ENCODE data around the gene TRPM3. TPM values are rescaled to one million over a fixed set of nuclear protein-coding genes. Genes with fewer than 3 reads are reported as not detected.

Gene TRPM3
- total and polyA plus RNA-seq, 9 of the 15 experiments (the other 6 are each of a cell fraction or from before 2014, with no cell fraction given) = 0.04 TPM; not detected in 8

GRCh38 chr9:70962761-70963440 lies 158.5 kb downstream of the TRPM3 start:
- no peak for DNase-seq (ENCODE audit: extremely low read depth in 1 of 4, low spot score in 3 of 4)
- Histone ChIP-seq H2AFZ (ENCODE audit: low read depth, low read length) (no peak overlapping the region), H3K9me1 (ENCODE audit: control insufficient read depth, insufficient read depth, low read length) (no peaks in the 10 kb centered on the region), H4K20me1 (replicated peaks; ENCODE audit: control insufficient read depth, insufficient read depth, low read length) (no peaks in the 10 kb centered on the region), H3K27me3 (ENCODE audit: control insufficient read depth in 2 of 2, insufficient read depth in 2 of 2, low read length in 2 of 2) (no peaks in the 10 kb centered on the region), H3K79me2 (ENCODE audit: control insufficient read depth, insufficient read depth, low read length) (no peaks in the 10 kb centered on the region), H3K9ac (ENCODE audit: insufficient read depth in 1 of 2, low read depth in 2 of 2, low read length in 2 of 2) (no peak overlapping the region), H3K4me2 (ENCODE audit: insufficient read depth, low read length) (no peak overlapping the region), H3K4me1 (replicated peaks in 1 of 2; ENCODE audit: control insufficient read depth in 2 of 2, insufficient read depth in 2 of 2, low read length in 2 of 2) (no peaks in the 10 kb centered on the region), H3K4me3 (no peak overlapping the region), H3K36me3 (ENCODE audit: control insufficient read depth, insufficient read depth, low read length) (no peaks in the 10 kb centered on the region), H3K9me3 (replicated peaks; ENCODE audit: control insufficient read depth, insufficient read depth, low read depth, low read length) (no peaks in the 10 kb centered on the region), H3K27ac (ENCODE audit: extremely low read depth, low read depth, low read length) (no peak overlapping the region)
- 0% methylated on average over 4 of the region's 4 CpGs for WGBS (ENCODE audit: insufficient coverage, low coverage, missing lambda C conversion rate)
- no peak for TF ChIP-seq KLF1 (tag; IDR thresholded peaks at IDR 0.05)
- no peak for TF ChIP-seq ZNF324 (CRISPR knock-in tag; IDR thresholded peaks at IDR 0.05)
- no peak for TF ChIP-seq ZNF165 (CRISPR knock-in tag; IDR thresholded peaks at IDR 0.05; ENCODE audit: borderline replicate concordance)
- no peak for TF ChIP-seq RBM15 (IDR thresholded peaks at IDR 0.05; ENCODE audit: insufficient read depth, low read length)
- no peak for TF ChIP-seq ZBTB49 (CRISPR knock-in tag; IDR thresholded peaks at IDR 0.05; ENCODE audit: borderline replicate concordance)
- TF ChIP-seq ZBTB26 (CRISPR knock-in tag; IDR thresholded peaks at IDR 0.05) = no peak
- no peak for TF ChIP-seq ATF6 (CRISPR knock-in tag; IDR thresholded peaks at IDR 0.05)
- no peak for TF ChIP-seq NCOA4 (IDR thresholded peaks at IDR 0.05; ENCODE audit: partially characterized antibody)
- no peak for TF ChIP-seq CTBP1 (IDR thresholded peaks at IDR 0.05; ENCODE audit: borderline replicate concordance)
- TF ChIP-seq TRIM24 (IDR thresholded peaks at IDR 0.05) = no peak
- intact Hi-C loops (cut with micrococcal nuclease) (no loop called here), in situ Hi-C loops (cut with MboI) (no loop called here)
- POLR2A ChIA-PET = no interaction called here
- no TSS peak for BruUV-seq (replicated peaks)
- no peak for FAIRE-seq
- no peak for ATAC-seq
- CTCF ChIA-PET (ENCODE audit: low intra/inter-chr PET ratio) = no interaction called here

Data from K562 (cell line).